Neural progenitor cell (in vitro differentiated cells): ENCODE data around the gene ZFAND3.

ENCODE experiments used
- EZH2phosphoT487 ChIP-seq: fragments of 200-600 bp; sonication (generic); IDR thresholded peaks from 2 replicates; pipeline ENCODE4 v1.6.1; 2017; ENCODE audit warnings: antibody characterized with exemption
- TF ChIP-seq, protein P1 (sequence below): fragments of 200-600 bp; sonication (generic); IDR thresholded peaks from 2 replicates; pipeline ENCODE4 v1.5.1; 2017; ENCODE audit warnings: antibody characterized with exemption, mild to moderate bottlenecking

DNA sequence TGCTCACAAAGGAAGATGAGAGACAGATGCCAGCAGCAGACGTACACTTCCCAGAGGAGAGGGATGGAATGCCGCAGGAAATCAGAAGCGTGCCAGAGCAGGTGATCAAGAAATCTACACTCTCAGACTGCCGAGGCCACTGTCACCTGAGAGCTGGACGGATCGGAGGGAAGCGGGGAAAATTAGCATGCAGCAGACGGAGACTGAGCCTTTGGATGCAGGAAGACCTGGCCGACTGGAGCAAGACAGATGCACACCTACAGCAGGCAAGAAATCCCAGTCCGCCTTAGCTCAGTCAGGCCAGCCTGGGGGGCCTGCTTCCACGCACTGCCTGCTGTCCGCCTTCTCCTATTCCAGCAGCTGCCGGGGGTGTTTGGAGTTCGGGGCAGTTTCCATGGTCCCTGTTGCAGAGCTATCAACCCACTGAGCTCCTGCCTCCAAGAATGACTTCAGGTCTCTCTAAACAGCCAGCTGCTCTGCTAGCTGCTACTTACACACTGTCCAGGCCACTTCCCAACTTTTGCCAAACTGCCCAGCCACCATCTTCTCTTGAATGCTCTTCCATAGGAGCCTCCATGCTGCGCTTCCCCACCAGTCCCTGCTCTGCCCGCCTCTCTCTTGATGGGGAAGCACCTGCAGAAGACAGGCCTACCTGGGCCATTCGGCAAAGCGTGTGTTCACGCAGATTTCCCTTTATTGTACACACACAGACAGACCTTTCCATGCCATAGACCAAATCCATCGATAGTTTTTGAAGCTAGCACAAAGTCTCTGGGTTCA lies 368.5 kb downstream of the ZFAND3 start:
- TF ChIP-seq, protein P1, sequence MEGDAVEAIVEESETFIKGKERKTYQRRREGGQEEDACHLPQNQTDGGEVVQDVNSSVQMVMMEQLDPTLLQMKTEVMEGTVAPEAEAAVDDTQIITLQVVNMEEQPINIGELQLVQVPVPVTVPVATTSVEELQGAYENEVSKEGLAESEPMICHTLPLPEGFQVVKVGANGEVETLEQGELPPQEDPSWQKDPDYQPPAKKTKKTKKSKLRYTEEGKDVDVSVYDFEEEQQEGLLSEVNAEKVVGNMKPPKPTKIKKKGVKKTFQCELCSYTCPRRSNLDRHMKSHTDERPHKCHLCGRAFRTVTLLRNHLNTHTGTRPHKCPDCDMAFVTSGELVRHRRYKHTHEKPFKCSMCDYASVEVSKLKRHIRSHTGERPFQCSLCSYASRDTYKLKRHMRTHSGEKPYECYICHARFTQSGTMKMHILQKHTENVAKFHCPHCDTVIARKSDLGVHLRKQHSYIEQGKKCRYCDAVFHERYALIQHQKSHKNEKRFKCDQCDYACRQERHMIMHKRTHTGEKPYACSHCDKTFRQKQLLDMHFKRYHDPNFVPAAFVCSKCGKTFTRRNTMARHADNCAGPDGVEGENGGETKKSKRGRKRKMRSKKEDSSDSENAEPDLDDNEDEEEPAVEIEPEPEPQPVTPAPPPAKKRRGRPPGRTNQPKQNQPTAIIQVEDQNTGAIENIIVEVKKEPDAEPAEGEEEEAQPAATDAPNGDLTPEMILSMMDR, result no peak
- TF ChIP-seq EZH2phosphoT487, result no peak
